HG03175 (cell line): Measurements from ENCODE around the gene RBM4.

Experiments used
- ATAC-seq: cut with Tn5 transposase; IDR thresholded peaks from one replicate; pipeline ENCODE4 v1.9.1; 2021; ENCODE audit warnings: mild to moderate bottlenecking, moderate library complexity; ENCODE audit not compliant: unreplicated experiment

RBM4 gene

DNA sequence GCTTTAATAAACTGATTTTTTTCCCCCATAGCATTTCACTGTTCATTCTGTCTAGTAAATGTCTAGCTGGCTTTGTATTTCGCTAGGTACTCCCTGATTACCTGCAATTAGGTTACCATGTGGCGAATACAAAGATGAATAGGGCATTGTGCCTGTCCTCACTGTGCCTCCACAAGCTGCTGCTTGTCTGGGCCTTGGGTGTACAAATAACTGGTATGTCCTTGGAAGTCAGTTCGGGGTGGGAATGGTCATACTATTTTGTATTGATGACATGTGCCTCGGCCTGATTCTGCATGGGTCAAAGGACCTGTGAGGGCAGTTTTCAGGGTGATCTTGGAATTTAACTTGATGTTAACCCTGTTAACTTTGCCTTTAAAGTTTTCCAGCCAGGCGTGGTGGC, 11.4 kb downstream of the RBM4 start:
- ATAC-seq = no peak

DNA sequence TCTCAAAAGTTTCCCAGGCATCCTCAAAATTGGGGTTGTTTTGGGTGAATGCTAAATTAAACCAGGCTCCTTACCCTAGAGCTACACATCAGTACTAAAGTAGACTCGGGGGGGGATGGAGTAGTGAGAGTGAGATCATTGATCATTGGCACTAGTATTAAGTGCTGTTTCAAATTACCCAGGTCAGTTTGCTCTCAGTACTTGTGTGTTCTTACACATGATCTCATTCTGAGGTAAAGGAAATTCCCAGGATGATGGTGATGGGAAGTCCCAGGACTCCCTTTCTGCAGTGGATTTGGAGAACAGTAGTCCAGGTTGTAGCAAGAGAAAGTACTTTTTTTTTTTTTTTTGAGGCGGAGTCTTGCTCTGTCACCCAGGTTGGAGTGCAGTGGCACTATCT, 12.5 kb downstream of the RBM4 start:
- ATAC-seq = no peak

DNA sequence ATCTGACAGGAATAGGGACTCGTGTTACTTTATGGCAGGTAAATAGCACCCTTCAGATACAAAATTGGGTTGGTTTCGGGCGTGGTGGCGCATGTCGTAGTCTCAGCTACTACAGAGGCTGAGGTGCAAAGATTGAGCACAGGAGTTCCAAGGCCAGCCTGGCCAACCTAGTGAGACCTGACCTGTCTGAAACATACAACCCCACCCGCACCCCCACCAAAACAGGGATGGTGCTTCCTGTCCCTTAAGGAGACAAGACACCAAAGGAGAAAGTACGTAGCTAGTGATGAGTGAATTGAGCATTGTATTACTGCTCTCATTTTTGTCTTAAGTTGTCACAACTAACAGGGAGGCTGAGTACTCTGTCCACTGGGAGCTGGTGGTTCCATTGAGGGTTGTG, 14.1 kb downstream of the RBM4 start:
- no peak for ATAC-seq

DNA sequence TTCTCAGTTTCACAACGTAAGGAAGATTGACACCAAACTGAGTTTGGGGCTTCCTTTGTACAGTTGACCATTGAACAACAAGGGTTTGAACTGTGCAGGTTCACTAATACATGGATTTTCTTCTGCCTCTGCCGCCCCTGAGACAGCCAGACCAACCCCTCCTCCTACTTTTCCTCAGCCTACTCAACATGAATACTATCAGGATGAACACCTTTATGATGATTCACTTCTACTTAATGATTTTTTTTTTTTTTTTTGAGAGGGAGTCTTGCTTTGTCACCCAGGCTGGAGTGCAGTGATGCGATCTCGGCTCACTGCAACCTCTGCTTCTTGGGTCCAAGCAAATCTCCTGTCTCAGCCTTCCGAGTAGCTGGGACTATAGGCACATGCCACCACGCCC, 14.6 kb downstream of the RBM4 start:
- no peak for ATAC-seq

DNA sequence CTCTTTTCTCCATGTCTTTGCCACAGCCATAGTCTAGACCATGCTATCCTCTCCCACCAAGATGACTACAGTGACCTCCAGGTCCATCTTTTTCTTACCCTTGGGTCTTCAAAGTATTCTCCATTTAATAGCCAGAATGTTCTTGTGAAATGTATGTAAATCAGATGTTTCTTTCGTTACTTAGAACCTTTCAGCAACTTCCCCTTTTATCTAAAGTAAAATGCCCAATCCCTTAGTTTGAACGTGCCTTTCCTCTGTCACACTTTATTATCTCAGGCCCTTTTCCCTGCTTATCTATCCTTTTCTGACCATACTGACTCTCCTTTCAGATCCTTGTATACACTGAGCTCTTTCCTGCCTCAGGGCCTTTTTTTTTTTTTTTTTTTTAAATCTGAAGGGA, 21.3 kb downstream of the RBM4 start:
- ATAC-seq = no peak

DNA sequence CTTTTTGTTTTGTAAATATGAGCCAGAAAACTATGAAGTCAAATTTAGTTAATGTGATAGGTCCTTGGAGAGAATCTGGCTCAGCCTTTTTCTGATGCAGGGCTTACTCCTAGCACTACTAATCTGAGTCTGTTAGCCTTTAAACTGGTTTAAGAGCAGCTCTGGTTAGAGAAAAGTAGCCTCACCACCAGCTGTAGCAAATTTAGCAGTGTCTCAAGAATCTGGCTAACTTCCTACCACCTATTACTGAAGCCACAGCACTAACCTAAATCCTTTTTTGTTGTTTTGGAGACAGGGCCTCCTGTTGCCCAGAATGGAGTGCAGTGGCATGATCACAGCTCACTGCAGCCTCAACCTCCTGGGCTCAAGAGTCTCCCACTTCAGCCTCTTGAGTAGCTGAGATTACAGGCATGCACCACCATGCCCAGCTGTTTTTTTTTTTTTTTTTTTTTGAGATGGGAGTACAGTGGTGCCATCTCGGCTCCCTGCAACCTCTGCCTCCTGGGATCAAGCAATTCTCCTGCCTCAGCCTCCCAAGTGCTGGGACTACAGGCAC, 25.3 kb downstream of the RBM4 start:
- no peak for ATAC-seq

DNA sequence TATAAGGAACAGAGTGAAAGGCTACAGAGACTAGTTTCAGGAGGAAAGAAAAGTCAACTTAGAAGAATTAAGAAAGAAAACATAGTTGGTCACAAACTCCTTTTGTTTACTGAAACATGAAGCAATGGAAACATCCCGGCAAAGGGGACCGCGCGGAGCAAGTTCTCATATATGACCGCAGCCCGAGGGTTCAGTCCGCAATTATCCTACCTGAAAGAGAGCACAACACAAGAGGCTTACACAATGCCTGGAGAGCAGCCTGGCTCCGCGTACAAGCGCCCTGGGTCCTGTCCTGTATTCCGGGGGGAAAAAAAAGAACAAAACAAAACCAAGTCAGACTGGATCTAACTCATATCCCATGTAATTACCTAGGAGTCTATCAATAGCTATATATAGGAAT, 26.9 kb downstream of the RBM4 start:
- no peak for ATAC-seq

DNA sequence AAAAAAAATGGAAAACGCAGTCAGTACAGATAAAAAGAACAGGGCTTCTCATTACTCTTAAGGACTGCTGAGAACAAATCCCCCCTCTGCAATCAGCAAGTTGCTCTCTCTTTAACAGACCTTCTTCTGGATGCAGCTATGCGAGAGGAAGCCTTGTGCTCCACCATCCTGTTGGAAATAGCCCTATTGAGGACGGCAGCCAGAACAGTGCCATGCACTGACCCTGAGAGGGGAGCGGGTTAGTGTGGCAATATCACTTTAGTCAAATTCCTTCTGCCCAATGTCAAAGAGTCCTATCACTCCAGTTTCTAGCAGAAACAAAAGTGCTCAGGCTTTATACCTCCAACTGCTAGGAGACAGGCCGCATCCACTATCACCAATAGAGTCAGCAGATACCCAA, 32.3 kb downstream of the RBM4 start:
- no peak for ATAC-seq

DNA sequence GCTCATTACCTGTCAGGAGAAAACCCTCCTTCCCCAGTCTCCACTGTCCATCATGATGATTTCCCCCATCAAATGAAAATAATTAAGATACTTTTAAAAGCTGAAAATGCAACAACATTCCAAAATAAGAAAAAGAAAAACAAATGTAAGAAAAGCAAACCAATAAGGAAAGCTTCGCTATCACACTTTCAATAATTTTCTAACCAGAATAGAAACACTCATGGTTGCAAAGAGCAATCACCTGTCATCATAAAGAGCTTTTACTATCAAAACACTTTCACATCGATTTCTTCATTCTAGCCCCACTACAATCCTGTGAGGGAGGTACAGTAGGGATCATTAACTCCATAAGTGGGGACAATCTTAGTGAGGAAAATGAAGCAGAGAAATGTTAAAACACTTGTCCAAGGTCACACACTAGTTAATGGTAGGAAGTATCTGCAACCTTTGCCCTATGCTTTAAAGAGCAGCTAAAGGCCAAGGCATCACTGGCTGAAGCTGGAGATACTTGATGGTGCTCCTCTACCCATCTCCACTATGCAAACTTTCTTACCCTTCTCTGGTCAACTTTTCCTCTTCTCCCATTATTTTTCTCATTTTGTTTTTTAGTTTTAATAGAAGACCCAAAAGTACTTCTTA, 36.6 kb downstream of the RBM4 start:
- ATAC-seq = no peak

DNA sequence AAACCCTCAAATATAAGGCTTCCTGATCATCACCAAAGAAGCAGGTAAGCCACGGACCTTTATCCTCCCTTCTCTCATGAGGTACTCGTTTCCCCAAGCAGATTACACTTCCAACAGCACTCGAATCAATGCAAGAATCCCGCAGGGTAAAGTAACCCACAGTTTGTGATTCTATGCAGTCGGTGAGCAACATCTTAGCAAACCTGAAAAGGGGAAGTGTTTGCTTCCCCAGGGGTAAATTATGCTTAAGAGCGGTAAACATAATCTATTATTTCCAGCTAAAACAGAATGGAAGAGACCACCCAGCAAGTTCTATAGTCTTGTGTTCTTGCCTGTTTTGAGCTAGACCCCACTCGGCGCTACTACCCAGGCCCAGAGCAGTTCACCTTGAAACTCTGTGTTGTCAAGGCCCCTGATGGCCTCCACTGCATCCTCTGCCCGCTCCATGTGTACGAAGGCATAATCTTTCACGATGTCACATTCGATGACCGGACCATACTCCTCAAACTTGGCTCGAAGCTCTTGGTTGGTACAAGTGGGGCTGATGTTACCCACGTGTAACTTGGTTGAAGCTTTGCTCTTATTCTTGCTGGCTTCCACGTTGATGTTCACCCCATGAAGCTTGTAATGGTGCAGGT, 37.9 kb downstream of the RBM4 start:
- no peak for ATAC-seq

DNA sequence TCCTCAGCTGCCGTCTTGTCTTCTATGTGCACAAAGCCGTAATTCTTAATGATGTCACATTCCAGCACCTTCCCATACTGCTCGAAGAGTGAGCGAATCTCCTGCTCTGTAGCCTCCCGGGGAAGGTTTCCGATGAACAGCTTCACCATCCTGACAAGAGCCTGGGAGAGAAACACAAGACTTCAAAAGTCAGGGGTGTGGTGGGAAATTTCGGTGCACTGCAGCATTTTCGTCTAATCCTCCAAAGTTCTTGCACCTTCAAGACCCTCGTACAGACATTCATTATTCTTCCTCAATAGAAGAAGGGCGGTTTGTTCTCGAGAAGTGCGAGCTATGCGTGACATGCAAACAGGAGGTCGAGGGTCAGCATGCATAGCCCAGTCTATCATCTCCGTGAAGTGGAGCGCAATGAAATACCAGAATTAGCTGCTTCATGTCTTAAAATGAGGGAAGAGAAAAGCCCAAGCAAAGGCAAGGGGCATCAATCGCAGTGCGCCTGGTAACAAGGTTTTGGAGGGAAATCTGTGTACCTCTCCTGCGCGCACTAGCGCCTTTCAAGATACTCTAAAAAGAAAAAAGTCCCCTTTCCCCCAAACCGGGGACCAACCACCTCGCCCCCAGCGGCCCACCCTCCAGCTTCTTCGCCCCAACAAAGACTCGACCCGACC, 38.6 kb downstream of the RBM4 start:
- ATAC-seq = no peak

DNA sequence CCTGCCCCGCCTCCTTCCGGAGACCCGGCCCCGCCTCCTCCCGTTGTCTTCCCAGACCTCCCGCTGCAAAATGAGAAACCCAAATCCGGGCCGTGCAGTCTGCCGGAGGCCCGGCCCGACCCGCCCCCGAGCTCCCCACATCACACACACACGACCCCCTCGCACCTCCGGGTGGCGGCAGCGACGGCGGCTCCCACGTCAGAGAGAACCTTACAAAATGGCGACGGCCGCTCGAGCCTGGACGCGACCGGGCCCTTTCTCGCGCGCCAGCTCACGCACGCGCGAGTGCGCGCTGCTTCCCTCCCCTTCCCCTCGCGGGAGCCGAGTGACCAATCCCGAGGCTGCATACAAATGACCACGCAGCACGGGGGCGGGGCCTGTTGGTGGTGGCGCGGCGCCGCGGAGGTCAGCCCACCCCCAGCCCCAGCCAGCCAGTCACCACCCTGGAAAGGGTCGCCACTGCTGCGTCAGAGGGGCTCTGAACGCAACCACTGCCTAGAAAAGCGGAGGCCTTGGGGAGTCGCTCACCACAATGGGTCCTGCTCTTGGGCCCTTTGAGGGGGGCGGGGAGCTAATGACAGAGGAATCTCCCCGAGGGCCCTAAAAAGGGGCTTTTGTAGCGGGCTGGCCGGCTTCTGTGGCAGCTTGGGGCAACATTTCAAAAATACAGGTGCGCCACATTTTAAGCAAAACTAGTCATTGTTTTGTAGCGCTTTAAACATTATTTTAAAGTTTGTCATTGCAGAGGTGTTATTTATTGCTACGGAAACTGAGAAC, 39.3 kb downstream of the RBM4 start, which contains the start of gene RBM4B:
TSS of gene RBM4B (minus strand) at position 289 of the 777 bp plus-strand sequence. CDS start 808 bp downstream, outside the sequence.
- peak; percentile 83 for ATAC-seq

DNA sequence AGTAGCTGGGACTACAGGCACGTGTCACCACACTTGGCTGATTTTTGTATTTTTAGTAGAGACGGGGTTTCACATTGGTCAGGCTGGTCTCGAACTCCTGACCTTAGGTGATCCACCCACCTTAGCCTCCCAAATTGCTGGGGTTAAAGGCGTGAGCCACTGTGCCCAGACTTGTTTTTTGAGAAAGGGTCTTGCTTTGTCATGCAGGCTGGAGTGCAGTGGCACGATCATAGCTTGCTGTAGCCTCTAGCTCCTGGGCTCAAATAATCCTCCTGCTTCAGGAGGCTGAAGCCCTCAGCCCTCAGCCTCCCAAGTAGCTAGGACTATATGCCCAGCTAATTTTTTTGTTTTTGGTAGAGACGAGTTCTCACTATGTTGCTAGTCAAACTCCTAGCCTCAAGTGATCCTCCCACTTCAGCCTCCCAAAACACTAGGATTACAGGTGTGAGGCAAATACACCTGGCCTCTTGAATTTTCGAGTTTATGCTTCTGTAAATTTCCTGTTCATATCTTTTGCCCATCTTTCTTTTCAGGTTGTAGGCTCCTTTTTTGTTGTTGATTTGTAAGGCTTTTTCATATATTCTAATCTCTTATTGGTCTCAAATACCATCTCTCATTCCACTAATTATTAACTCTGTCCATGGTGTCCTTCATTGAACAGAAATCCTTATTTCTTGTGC, 42.6 kb downstream of the RBM4 start:
- ATAC-seq = no peak

DNA sequence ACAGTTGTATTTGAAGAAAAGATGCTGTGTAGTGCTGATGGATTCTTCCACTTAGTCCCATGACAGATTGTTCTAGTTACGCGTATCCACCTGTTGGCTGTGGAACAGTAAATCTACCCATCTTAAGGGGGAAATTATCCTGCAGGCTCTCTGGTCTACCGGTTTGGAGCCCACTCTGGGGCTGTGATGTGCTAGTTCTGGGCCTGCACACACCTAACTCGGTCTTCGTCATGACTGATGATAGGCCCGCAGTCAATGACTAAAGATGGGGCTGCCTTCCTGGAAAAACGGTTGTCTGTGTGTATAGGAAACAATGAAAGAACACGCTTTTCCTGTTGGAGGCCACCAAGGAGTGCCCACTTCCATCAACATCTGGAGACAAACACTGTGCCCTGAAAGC, 45.4 kb downstream of the RBM4 start:
- ATAC-seq = no peak

DNA sequence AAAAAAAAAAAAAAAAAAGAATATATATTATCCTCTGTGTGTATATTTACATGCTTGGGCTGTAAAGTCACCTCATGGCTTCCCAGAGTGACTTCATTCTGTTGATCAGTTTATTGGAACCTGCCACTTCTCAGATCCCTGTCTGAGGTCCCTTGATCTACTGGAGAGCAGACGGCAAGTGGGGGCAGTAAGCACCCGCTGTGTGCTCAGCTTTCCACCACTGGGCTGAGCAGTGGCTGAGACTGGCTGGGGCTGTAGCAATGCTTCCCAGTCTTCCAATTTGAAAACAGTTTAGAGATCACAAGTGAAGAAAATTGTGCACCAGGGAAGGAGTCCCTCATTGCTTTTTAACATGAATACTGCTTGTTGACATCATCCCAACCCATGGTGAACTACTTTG, 46.1 kb downstream of the RBM4 start:
- no peak for ATAC-seq

DNA sequence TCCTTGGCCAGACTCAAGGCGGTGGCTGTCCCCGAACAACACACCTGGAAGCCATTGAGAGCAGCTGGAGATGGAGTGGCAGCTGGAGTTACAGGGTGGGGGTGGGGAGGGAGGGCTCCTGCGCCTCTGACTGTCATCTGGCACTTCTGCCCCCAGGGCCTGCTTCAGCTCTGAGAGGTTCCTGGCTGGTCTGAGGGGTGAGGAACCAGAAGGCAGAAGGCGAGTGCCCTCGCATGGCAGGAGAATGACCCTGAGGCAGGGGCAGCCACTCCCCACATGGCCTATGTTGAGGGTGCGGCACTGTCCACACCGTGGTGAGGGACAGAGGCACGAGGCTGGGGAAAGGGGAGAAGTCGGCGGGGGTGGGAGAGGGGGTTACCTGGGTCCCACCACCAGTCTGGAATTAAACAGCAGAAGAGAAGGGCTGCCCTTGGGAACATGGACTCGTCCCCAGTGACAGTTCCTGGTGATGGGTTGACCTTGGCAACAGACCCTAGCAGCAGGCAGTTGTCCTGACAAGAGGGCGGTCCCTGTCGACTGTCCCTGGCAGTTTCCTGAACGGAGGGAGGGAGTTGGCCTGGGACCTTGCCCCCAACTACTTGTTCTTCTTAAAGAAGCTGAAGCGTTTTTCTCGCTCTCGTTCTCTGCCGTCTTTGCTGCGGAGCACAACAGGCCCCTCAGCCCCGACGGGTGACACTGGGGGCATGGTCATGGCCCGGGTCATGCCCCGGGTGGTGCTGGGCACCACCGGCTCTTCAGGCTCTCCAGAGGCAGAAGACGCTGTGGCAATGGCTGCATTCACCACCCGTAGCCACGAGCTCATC, 47.0 kb downstream of the RBM4 start:
- no peak for ATAC-seq

DNA sequence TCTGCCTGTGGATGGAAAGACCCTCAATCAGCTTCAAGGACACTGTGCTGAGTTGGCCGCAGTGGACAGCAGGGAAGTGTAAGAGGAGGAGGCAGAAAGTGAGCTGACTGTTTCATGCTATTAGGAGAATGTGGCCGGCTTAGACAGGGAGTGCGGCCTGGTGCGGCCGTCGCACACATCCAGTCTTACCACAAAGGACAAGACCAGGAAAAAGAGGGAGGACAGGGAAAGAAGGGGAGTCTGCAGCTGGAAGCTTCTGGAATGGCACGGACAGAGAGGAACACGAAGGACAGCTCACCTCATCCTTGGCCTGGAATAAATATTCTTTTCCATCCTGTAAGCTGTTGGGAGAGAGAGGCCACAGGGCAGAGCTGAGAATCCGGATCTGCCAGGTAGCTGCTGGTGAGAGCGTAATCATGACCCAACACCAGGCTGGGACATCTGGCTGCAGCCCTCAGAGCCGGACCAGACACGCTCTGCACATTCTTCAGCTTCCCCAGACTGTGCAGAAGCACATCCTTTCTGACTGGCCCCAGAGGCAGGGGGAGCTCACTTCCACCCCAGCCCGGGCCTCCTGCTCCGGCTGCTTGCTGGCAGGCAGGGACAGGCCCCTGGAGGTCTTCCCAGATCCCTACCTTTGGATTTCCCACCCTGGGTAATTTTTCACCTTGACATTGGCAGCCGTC, 47.7 kb downstream of the RBM4 start:
- ATAC-seq = no peak

DNA sequence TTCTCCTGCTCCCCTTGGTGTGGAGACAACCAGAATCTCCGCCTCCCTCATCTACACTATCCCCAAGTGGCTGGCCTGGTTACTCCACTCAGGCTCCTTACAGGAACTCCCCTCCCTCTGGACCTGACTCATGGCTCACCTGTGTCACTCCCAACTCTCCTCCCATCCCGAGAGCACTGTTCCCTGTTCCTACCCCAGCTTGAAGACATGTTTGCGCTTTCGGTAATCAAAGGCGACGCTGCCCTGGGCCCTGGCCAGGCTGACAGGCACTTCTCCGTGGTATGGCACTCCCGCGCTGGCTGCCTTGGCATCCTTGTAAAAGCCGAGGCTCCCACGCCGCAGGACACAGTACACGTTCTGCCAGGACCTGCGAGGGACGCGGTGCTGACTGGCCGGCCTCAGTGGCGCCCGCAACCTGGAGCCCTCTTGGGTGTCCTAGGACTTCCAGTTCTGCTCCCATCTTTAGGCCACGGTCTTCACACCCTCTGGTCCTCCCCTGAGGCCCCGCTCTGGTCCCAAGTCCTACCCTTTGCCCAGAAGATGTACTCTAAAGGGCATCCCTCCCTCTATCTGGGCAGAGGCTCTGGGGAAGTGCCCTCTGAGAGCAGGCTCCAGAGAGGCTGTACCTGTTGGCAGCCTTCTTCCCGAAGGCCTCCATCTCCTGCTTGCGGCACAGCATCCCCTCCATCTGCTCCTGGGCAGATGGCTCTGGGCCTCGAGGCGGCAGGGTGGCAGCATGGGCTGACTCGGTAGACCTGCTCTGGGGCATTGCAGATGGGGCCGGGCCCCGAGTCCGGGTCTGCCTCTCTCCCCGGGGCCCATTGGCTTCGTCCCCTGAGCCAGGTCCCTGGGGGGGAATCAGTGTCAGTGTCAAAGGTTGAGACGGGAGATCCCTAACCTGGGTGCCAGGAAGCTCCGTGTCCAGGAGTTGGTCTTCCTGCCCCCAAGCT, 48.6 kb downstream of the RBM4 start:
- no peak for ATAC-seq
